ENCODE data around the gene PADI1.

The PADI1 gene

DNA sequence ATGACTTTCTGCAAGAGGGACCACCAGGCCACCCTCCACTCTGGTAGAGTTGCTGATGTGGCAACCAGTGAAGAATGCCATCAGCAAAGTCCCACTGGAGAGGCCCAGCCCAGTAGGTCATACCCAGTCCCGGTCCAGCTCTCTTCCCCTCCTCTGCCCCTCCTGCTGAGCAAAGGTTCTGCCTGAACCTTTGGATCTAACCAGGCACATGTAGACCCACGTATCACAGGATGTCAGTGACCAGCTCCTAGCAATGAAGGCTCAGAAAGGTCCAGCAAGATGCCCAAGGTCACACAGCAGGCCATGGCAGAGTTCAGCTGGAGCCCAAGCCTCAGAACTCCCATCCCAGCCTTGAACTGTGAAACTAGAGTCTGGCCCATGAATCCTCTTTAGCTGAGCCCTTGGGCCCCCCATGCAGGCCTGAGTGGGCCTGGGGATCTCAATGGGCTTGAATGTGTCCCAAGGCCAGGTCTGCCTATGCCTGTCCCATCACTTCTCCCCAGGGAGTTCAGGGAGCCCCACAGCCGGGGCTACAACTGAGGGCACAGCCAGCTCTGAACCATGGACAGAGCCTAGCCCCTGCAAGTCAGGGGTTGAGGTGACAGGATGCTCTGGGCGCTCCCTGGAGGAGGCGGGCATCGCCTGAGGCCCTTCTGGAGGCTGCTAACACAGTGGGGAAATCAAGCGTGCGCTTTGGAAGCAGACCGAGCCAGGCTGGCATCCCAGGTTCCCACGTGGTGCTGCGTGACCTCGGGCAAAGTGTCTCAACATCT is 21.4 kb upstream of the PADI1 start:
- no peak for DNase-seq

DNA sequence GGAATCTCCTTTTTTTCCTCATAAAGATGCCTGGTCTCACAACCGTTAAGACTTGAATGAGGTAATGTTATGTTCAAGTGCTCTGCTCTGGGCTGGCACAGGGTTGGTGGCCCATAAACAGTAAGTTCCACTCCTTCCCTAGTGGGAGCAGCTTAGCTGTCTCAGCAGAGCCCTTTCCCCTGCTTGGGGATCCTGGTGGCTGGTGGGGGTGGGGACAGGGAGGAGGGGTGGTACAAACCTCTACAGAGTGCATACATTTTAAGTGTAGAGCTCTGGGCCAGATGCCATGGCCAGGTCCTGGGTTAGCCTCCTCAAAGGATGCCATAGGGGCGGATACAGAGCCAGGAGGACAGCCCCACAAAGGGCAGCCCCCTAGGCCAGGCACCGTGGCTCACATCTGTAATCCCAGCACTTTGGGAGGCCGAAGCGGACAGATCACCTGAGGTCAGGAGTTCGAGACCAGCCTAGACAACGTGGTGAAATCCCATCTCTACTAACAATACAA is 20.7 kb upstream of the PADI1 start:
- no peak for DNase-seq

DNA sequence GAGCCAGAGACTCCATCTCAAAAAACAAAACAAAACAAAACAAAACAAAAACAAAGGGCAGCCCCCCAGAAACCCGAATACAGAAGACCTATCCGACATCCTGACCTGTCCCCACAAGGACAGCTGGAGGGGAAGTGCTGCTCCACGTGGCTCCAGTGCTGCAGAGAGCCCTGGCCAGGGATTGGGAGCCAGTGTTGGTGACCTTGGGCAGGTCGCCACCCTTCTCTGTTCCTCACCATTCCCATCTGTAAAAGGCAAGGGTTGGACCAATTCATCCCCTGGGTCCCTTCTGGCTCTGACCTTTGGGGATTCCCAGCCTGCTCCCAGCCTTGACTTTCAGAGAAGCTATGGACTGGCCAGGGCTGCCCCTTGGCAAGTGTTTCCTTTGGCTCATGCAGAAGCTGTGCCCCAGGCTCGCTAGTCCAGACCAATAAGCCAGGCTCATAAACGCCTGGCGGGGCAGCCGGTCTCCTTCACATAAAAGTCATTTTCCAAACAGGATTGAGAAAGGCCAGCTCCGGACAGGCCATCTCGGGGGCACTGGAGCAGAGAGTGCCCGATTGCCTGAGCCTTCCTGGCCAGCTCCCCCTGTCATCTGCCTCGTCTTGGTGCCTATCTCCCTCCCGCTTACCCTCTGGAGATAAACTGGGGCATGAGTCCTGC is 20.0 kb upstream of the PADI1 start:
- DNase-seq, result no peak

DNA sequence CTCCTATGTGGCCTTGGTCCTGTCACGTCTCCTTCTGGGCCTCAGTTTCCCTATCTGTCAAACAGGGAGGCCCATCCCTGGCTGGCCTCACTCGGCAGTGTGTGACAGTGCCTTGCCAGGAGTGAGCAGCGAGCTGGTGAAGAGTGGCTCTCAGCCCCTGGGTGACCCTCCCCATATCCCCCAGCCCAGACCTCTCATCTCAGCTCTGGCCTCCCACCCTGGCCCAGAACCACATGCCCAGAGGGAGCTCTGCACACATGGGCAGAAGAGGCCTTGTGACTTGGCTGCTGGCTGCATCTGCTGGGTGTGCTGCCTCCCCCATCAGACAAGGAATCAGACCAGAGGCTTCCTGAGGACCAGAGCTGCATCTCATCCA is 19.5 kb upstream of the PADI1 start:
- DNase-seq, result no peak

DNA sequence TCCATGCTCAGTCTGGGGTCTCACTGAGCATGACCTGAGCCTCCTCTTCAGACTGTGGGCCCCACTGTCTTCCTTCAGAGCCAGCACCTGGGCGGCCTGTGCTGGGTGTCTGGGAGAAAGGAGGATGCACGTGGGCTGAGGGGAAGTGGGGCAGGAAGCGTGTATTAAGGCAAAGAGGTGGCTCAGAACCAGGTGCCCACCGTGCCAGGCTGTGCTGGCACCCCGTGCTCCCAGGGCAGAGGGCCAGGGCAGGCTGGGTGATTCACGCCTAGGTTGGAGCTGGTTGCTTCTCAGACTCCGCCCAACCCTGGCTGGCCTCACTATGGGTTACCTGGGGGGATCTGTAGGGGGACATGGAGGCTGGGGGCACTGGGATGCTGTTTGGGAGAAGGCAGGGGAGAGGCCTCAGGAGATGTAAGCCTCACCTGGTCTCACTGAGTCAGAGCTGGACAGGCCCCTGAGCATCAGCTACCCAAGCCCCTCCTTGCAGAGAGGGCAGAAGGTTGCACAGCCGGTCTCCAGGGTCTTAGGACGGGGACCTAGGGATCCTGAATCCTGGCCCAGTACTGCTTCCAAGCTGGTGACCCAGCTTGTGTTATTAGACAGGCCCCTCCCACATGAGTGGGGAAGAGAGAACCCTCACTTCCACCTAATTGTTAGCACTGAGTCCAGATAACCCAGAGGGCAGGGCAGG is 18.6 kb upstream of the PADI1 start:
- peak; percentile 17 for DNase-seq

DNA sequence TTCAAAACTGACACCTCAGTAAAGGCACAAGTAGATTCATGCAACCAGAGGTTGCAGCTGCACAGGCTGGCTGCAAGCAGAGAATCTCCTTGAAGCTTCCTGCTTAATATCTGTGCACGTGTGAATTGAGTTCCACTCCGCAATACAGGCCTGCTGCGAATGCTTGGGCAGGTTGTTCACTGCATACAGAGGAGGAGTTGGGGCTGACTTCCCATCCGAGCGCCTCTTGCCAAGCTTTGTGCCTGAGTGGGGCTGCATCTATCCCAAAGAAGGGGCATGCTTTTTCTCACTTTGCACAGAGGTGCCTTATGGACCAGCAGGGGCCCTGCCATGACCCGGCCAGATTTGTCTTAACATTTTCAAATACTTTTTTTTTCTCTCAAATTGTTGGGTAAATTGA is 17.9 kb upstream of the PADI1 start:
- peak; percentile 10 for DNase-seq

DNA sequence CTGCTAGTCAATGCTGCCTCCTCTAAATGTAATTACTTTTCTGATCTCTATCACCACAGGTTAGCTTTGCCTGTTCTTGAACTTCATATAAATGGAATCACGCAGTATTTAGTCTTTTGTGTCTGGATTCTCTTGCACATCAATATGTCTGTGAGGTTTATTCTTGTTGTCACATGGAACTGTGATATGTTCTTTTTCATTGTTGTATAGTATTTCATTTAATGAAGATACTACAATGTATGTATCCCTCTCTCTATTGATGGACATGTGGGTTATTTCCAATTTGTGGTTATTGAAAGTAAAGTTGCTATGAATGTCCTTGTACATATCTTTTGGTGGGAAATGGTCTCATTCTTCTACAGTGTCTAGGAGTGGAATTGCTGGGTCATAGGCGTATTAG is 16.7 kb upstream of the PADI1 start:
- DNase-seq, result no peak

DNA sequence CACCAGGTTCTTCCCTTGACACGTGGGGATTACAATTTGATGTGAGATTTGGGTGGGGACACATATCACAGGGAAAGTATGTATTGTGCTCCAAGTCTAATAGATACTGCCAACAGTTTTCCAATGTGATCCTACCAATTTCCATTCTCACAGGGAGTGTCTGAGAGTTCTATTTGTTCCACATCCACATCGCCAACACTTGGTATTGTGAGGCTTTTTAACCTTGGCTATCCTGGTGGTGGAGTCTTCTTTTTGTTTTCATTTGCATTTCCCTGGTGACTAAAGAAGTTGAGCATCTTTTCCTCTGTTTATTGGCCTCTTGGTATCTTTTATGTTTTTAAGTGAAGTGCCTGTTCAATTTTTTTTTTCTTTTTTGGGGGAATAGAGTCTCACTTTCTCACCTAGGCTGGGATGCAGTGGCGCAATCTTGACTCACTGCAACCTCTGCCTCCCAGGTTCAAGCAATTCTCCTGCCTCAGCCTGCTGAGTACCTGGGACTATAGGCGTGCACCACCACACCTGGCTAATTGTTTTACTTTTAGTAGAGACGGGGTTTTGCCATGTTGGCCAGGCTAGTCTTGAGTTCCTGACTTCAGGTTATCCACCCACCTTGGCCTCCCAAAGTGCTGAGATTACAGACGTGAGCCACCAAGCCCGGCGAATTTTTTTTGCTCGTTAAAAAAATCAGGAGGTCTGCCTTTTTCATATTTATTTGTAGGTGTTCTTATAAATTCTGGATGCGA is 15.9 kb upstream of the PADI1 start:
- no peak for DNase-seq

DNA sequence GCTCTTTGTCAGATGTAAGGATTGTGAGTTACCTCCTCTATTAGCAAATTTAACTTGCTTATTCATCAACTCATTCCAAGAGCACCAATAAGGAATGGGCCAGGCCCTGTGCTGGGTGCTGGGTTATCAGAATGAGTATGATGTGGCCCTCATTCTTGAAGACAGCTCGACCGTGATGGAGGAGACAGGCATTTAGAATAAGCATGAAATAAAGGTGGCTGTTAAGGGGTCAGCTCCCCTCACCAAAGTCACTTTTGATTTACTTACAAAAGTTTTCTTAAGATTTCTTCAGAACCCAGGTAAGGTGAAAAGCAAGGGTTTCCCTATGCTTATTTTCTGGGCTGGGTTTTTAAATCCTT is 15.3 kb upstream of the PADI1 start:
- DNase-seq, result no peak

DNA sequence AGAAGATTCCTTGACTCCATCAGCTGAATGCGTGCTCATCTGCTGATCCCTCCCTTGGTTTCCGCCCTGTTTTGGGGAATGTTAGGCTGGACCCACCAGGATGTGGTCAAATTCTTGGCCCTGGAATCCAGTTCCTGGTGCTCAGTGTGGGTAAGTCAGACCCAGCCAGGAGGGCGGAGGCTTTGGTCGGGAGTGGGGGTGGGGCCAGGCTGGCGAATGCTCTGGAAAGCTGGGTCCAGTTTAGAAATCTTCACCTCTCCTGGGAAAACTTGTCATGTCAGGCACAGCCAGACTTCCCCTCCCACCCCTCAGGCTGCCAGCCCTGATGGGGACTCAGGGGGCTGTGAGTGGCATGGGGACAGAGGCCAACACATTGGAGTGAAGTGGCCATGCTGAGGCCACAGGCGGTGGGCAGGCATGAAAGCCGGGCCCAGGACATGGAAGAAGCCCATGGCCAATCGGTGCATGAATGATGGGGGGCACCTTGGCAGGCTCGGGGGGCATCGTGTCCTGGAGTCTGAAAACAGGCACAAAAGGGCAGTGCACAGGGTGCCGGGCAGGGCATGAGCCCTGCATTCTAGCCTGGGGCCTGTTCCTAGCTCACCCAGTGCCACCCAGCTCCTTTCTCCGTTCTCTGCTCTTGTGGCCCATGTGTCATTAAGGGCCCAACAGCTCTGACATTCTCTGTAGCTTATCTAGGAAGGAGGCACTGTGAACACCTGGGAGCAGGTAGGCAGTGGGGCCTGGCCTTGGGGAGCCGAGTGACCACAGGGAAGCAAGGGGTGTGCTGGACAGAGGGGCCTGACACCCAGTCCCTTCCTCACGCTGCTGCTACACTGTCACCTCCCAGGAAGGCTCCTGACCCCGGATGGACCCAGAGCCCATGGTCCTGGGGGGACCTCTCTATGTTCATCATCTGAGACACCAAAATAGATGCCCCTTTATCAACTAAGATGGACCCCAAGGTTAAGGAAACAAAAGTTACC is 14.6 kb upstream of the PADI1 start:
- DNase-seq, result no peak

DNA sequence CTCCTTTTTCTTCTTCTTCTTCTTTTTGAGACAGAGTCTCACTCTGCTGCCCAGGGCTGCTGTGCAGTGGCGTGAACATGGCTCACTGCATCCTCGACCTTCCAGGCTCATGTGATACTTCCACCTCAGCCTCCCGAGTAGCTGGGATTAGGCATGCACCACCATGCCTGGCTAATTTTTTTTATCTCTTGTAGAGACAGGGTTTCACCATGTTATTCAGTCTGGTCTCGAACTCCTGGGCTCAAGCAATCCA is 13.0 kb upstream of the PADI1 start:
- no peak for DNase-seq

DNA sequence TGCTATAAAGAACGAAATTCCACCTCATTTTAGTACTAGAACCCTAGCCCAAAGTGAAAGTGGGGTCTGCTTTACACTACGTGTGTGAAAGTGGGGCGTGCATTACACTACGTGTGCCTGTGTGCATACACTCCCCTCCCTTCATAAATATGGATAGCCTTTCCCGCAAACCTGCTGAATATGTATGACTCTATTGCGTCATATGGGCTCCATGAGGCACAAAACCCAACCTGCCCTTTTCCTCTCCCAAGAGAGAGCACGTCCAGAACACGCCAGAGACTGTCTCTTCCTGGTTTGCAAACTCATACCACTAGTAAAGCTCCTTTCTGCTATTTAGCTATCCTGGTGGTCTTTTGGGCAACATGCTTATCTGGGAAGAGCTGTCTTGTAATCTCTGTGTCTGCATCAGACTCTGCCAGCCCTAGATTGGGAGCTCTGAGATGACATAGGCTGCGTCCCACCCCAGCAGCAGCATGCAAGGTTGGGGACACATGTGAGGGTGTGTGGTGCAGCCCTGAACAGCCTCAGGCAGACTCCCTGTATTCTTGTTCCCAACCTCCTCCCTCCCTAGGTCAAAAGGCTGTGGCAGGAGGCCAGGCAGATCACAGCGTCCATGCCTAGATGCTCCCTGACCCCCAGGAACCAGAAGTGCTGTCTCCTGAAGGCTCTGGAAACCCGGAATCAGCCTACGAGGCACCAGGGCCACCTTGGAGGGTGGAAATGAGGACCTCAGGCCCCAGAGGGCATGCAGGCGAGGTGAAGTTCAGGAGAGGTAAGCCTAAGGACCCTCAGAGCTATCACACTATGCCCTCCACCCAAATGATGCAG is 12.3 kb upstream of the PADI1 start:
- DNase-seq, result no peak

DNA sequence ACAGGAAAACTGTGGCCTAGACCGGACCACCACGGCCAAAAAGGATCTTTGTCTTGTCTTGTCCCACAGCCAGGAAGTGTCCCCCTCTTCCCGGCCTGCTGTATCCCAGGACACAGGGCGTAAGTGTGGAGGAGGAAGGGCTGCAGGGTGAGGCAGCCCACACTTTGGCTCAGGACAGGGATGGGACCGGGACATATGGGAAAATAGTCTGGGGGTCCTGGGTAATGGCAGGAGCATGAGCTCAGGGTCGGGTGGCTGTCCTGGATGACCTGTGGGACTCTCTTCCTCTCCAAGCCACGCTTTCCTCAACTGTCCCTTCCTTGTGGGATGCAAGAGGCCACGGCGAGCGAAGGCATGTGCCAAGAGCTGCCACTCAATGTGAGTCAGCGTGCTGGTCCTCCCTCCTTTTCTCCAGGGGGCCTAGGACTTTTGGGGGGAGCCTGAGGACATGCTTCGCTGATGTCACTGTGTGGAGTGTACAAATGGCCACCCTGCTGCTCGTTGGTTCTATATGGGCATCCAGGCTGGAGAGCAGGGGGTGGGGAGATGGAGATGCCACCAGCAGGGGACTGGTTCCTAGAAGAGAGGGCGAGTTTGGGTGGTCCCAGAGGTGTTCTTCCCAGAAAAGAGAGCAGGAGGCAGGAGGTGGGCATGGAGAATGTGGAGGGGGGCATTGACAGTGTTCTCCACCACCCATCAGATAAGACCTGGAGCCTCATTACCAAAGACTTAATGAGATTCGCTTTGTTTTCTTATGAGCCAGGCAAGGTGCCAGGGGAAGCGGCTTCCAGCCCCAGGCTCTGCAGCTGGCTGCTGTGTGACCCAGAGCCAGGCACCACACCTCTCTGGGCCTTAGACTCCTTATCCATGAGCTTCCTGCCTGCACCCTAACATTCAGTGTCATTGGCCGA is 11.5 kb upstream of the PADI1 start:
- DNase-seq, result no peak

DNA sequence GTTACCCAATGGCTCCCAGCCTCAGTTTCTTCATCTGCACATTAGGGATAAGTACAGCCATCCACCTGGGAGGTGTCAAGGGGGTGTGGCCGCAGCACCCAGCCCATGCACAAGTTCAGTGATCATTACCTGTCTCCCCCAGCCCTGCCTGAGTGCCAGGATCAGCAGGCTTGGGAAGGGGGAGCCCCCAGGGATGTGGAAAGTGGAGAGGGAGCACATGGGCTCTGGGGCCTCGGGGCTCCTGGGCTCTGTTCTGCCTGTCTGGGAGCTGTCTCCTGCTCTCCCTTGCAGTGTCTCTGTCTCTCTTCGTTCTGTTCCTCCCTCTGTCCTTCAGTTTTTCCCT is 10.8 kb upstream of the PADI1 start:
- DNase-seq, result peak; percentile 14

DNA sequence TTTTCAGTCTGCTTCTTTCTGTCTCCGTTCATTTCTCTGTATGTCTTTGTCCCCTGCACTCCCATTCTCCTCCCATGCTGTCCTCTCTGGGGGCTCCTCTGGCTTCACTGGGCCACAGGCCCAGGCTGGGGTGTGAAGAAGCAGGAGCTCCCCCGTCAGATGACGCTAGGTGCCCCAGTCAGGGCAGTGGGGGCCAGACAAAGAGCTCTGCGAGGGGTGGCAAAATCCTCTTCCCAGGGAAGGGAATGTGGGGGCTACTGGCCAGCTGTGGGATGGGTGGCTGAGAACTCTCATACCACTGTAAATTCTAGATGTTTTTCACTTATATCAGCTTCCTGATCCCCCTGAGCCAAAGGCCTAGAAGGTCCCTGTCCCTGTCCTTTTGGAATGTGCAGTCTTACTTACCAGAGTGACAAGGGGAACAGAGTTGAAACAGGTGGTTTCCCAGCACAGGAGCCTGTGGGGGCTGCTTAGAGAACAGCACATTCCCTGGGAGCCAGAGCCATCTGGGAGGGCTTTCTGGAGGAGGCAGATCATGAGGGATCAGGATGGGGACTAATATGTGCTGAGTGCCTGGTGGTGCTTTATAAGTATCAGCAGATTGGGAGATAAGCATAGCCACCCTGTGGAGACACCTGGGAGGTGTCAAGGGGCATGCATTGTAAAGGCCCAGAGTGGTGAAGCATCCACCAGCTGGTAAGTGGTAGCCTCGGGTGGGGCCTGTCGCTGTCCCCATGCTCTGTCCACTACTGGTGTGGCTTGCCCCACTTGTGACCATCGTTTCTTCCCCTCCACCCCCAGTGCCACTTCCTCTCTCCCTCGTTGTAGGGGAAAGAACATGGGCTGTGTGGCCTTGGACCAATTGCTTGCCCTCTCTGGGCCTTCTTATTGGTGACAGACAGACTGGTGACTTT is 10.1 kb upstream of the PADI1 start:
- peak; percentile 11 for DNase-seq

DNA sequence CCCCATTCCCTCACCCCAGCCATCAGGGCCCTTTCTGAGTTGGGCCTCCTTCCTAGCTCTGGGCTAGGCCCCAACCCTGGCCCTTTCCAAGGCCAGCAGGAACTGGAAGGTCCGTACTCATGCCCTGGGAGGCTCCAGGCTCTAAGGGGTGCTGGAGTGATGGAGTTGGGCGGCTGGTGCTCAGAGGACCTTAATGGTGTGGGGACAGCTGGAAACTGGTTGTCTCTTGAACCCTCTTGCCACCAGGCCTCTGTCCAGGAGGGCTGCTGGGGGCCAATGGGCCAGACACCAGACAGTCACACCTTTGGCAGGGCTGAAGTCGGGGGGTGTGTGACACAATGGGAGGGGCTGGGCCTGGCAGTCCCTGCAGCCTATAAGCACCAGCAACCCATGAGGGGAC is 9.2 kb upstream of the PADI1 start:
- DNase-seq, result peak; percentile 8

DNA sequence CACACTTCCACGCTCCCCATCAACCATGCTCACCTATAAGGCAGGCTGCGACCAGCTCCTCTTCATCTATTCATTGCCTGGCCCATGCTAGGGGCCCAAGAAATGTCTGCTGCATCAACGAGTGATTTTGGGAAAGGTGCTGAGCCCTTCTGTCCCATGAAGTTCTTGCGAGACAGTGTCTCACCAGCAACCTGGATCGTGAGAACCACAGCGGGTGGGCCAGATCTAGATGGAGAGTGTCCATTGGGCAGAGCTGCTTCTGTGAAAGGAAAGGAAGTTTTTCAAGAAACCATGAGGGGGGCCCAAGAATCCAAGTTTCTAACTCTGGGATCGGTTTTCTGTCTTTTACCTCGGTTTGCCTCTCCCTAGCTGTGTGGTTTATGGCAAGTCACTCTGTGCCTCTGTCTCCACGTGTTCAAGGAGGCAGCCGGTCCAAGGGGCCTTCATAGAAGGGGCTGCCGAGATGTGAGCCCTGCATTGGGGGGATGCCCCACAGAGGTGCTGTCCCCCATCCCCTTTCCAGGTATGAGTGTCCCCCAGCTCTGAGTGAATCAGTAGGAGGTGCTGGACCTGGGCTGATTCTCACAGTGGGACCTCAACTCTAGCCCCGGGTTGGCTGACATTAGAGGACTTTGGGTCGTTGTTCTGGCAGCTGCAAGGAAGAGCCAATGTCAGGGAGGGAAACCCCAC is 8.3 kb upstream of the PADI1 start:
- peak; percentile 18 for DNase-seq

DNA sequence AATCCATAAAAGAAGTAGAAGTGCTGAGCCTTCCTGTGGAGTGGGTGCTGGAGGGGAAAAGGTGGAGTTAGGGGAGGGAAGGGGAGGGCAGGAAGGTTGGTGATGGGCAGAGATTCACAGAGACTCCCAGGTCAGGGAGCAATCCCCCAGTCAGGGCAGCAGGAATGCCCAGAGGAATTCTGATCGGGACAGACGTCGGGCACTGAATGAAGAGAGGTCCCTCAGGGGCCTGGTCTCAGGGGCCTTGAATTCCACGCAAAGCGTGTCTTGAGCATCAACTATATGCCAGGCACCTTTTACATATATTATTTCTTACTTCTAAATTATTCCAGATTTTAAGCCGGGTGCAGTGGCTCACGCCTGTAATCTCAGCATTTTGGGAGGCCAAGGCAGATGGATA is 7.2 kb upstream of the PADI1 start:
- DNase-seq, result no peak
